IMR-90 (cell line): ENCODE measurements around the gene TPM3. TPM values are rescaled to one million over a fixed set of nuclear protein-coding genes. Genes with fewer than 3 reads are reported as not detected.

ENCODE experiments used
- ATAC-seq: fragments of 200-7000 bp; cut with Tn5 transposase; 2 replicates; pipeline ENCODE4 v1.9.1; 2020; ENCODE audit warnings: low read depth, mild to moderate bottlenecking, moderate library complexity
- BruUV-seq: library from RNA; stranded (reverse); fragments of 400-500 nt; replicated peaks from 2 replicates; lab custom pipeline; 2021; lab: Mats Ljungman, UMichigan
- CTCF ChIA-PET: fragments of 300-600 bp; formaldehyde crosslinking; extraction: SDS; loops from one replicate; lab custom pipeline; 2021; ENCODE audit warnings: antibody characterized with exemption; lab: Yijun Ruan, JAX
- POLR2A ChIA-PET: fragments of 300-600 bp; sonication (Branson Sonifier 250); formaldehyde crosslinking; loops from one replicate; lab custom pipeline; 2022; ENCODE audit warnings: antibody characterized with exemption; ENCODE audit not compliant: unreplicated experiment; lab: Charles Lee
- DNase-seq: peaks from one replicate; pipeline ENCODE4 v3.0.0; 2013
- H2AFZ ChIP-seq: replicated peaks from 2 replicates; pipeline ENCODE3; 2013; ENCODE audit warnings: low read length, mild to moderate bottlenecking; ENCODE audit not compliant: poor library complexity
- H2AK5ac ChIP-seq: 2 replicates; pipeline ENCODE4 v1.6.1; 2013; ENCODE audit warnings: low read depth, low read length, inconsistent platforms
- H2AK9ac ChIP-seq: replicated peaks from 2 replicates; pipeline ENCODE3; 2013; ENCODE audit warnings: mild to moderate bottlenecking, low read depth, low read length, moderate library complexity; ENCODE audit not compliant: poor library complexity
- H2BK120ac ChIP-seq: 2 replicates; pipeline ENCODE4 v1.6.1; 2013; ENCODE audit warnings: low read depth, low read length, inconsistent platforms
- H2BK15ac ChIP-seq: 3 replicates; pipeline ENCODE4 v1.6.1; 2013; ENCODE audit warnings: low read depth, low read length, inconsistent platforms
- H2BK20ac ChIP-seq: 2 replicates; pipeline ENCODE4 v1.6.1; 2013; ENCODE audit warnings: low read depth, mild to moderate bottlenecking, inconsistent platforms, low read length, moderate library complexity
- H2BK5ac ChIP-seq: 2 replicates; pipeline ENCODE4 v1.6.1; 2013; ENCODE audit warnings: mild to moderate bottlenecking, low read depth, low read length, inconsistent platforms; ENCODE audit not compliant: poor library complexity, severe bottlenecking
- H3K14ac ChIP-seq: replicated peaks from 2 replicates; pipeline ENCODE4 v1.6.1; 2013; ENCODE audit warnings: low read depth, low read length, inconsistent platforms
- H3K18ac ChIP-seq: 2 replicates; pipeline ENCODE4 v1.6.1; 2013; ENCODE audit warnings: low read depth, low read length, control low read depth
- H3K23ac ChIP-seq: 2 replicates; pipeline ENCODE4 v1.6.1; 2013; ENCODE audit warnings: low read depth, low read length, inconsistent platforms
- H3K27ac ChIP-seq: 2 replicates; pipeline ENCODE4 v1.5.1; 2013; ENCODE audit warnings: mild to moderate bottlenecking, control low read depth, low read length; ENCODE audit not compliant: insufficient read depth
- H3K27me3 ChIP-seq: 2 replicates; pipeline ENCODE4 v1.6.1; 2013; ENCODE audit warnings: low read length; ENCODE audit not compliant: control insufficient read depth, insufficient read depth
- H3K36me3 ChIP-seq: 2 replicates; pipeline ENCODE4 v1.6.1; 2013; ENCODE audit warnings: low read length, mixed read lengths; ENCODE audit not compliant: control insufficient read depth, insufficient read depth
- H3K4ac ChIP-seq: 2 replicates; pipeline ENCODE4 v1.6.1; 2013; ENCODE audit warnings: low read depth, low read length, inconsistent platforms
- H3K4me1 ChIP-seq: 2 replicates; pipeline ENCODE4 v1.6.1; 2013; ENCODE audit warnings: low read length, mixed read lengths; ENCODE audit not compliant: control insufficient read depth, insufficient read depth
- H3K4me2 ChIP-seq: 2 replicates; pipeline ENCODE4 v1.6.1; 2013; ENCODE audit warnings: low read depth, mild to moderate bottlenecking, control low read depth, low read length, moderate library complexity
- H3K4me3 ChIP-seq: 2 replicates; pipeline ENCODE4 v1.5.1; 2013; ENCODE audit warnings: low read depth, mild to moderate bottlenecking, control low read depth, low read length, moderate library complexity; ENCODE audit not compliant: insufficient read depth
- H3K56ac ChIP-seq: 2 replicates; pipeline ENCODE4 v1.6.1; 2013; ENCODE audit warnings: low read length, inconsistent platforms; ENCODE audit not compliant: insufficient read depth; ENCODE audit errors: extremely low read depth
- H3K79me1 ChIP-seq, 2 experiments: 2 replicates each; pipeline ENCODE4 v1.6.1; 2013; ENCODE audit warnings: low read length in 2 of 2, inconsistent platforms in 1 of 2, low read depth in 1 of 2
- H3K9ac ChIP-seq: 2 replicates; pipeline ENCODE4 v1.6.1; 2013; ENCODE audit warnings: low read depth, low read length, control low read depth
- H3K9me1 ChIP-seq: 2 replicates; pipeline ENCODE4 v1.6.1; 2013; ENCODE audit warnings: low read length, inconsistent platforms; ENCODE audit not compliant: insufficient read depth
- H3K9me3 ChIP-seq: 2 replicates; pipeline ENCODE4 v1.6.1; 2013; ENCODE audit warnings: low read length; ENCODE audit not compliant: control insufficient read depth, insufficient read depth
- H4K20me1 ChIP-seq: 2 replicates; pipeline ENCODE4 v1.6.1; 2013; ENCODE audit warnings: low read length, inconsistent platforms; ENCODE audit not compliant: insufficient read depth
- H4K5ac ChIP-seq: 2 replicates; pipeline ENCODE4 v1.6.1; 2013; ENCODE audit warnings: mild to moderate bottlenecking, low read depth, low read length, control low read depth
- H4K8ac ChIP-seq, 2 experiments: 2 replicates each; pipeline ENCODE4 v1.6.1; 2013; ENCODE audit warnings: low read depth in 2 of 2, low read length in 2 of 2, control low read depth in 1 of 2, inconsistent platforms in 1 of 2
- H4K91ac ChIP-seq: 2 replicates; pipeline ENCODE4 v1.6.1; 2013; ENCODE audit warnings: low read depth, low read length, inconsistent platforms; ENCODE audit not compliant: insufficient read depth
- CEBPB ChIP-seq: IDR thresholded peaks from 2 replicates; pipeline ENCODE4 v1.6.1; 2012; ENCODE audit warnings: low read depth, low read length, improper control_type of control experiment
- MXI1 ChIP-seq: IDR thresholded peaks from 2 replicates; pipeline ENCODE4 v1.6.1; 2012; ENCODE audit warnings: low read depth, mild to moderate bottlenecking, low read length, moderate library complexity, borderline replicate concordance
- NFE2L2 ChIP-seq: fragments of 150-350 bp; IDR thresholded peaks from 2 replicates; pipeline ENCODE4 v1.6.1; 2016; ENCODE audit warnings: low read depth, mild to moderate bottlenecking, low read length
- RAD21 ChIP-seq: IDR thresholded peaks from 2 replicates; pipeline ENCODE4 v1.6.1; 2012; ENCODE audit warnings: low read length, improper control_type of control experiment
- RCOR1 ChIP-seq: IDR thresholded peaks from 2 replicates; pipeline ENCODE4 v1.6.1; 2012; ENCODE audit warnings: mild to moderate bottlenecking, low read length, improper control_type of control experiment; ENCODE audit not compliant: insufficient replicate concordance
- SMC3 ChIP-seq: fragments of 150-350 bp; IDR thresholded peaks from 2 replicates; pipeline ENCODE4 v1.6.1; 2016; ENCODE audit warnings: low read depth, mild to moderate bottlenecking, antibody characterized with exemption, low read length, moderate library complexity
- WGBS, 2 experiments: methylation state at CpG; one replicate each; pipeline versions ENCODE4 v1.1.5 to v1.1.7; 2013; ENCODE audit warnings: missing lambda C conversion rate in 2 of 2; ENCODE audit not compliant: insufficient read length in 1 of 2; ENCODE audit errors: extremely low coverage in 2 of 2; 5-methylcytosine and 5-hydroxymethylcytosine counted together
- dilution Hi-C: fragments of 300-500 bp; cut with HindIII; formaldehyde crosslinking; loops from one replicate; pipeline ENCODE4 v1.14.3; 2018; ENCODE audit warnings: low sequenced_read_pairs; ENCODE audit not compliant: unreplicated experiment
- in situ Hi-C: fragments of 300-500 bp; cut with MboI; formaldehyde crosslinking; loops from 3 replicates; pipeline ENCODE4 v1.14.3; 2019; ENCODE audit warnings: low sequenced_read_pairs, inconsistent platforms, mixed read lengths
- intact Hi-C: fragments of 100-400 bp; cut with micrococcal nuclease; formaldehyde crosslinking; loops from 2 replicates; pipeline ENCODE4 v1.10.0; 2022
- polyA plus RNA-seq, 3 experiments: library from polyadenylated mRNA; depleted of rRNA; stranded (reverse); fragments of >200 nt; gene quantifications; 2 replicates each; pipeline ENCODE4 v1.2.3, GENCODE V29; 2012; ENCODE audit warnings: low replicate concordance in 1 of 3
- total RNA-seq: library from RNA; depleted of rRNA; stranded (reverse); fragments of >200 nt; gene quantifications from 2 replicates; pipeline ENCODE4 v1.2.3, GENCODE V29; 2012
- TF ChIP-seq, protein P1 (sequence below): fragments of 150-350 bp; IDR thresholded peaks from 2 replicates; pipeline ENCODE4 v1.6.1; 2016; ENCODE audit warnings: low read depth, mild to moderate bottlenecking, low read length, moderate library complexity, borderline replicate concordance

Gene TPM3
- total and polyA plus RNA-seq, 2 of the 4 experiments (the other 2 are of a cell fraction): 438 to 530 TPM

- TF ChIP-seq, protein P1, sequence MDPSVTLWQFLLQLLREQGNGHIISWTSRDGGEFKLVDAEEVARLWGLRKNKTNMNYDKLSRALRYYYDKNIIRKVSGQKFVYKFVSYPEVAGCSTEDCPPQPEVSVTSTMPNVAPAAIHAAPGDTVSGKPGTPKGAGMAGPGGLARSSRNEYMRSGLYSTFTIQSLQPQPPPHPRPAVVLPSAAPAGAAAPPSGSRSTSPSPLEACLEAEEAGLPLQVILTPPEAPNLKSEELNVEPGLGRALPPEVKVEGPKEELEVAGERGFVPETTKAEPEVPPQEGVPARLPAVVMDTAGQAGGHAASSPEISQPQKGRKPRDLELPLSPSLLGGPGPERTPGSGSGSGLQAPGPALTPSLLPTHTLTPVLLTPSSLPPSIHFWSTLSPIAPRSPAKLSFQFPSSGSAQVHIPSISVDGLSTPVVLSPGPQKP: no peak
Measured at GRCh38 chr1:154198756-154199562, 7.1 kb upstream of the TPM3 start (continued).

DNA sequence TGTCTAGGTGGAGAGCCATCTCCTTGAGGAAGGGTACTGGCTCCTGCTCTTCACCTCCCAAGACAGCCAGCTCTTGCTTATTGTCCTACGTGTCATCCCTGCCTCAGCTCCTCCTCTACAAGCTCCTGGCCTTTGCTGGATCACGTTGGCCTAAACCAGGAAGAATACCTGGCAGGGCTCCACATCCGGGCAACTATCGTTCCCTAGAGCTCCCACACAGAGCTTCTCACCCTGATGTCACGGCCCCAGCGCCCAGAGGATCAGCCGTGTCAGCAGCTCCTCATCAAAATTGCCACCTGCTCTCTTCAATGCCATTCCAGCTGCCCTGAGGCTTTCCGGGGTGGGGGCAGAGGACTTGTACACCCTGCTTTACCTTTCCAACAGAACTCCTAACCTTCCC, 1.9 kb upstream of the TPM3 start:
- no peak overlapping the region for H2BK5ac ChIP-seq
- no peaks in the 10 kb centered on the region for H3K79me1 ChIP-seq
- no peaks in the 10 kb centered on the region for H4K20me1 ChIP-seq
- no TSS peak for BruUV-seq
- no peak overlapping the region for H4K5ac ChIP-seq
- H4K91ac ChIP-seq: no peak overlapping the region
- H2BK20ac ChIP-seq: no peak overlapping the region
- peaks cover 27% of the 10 kb centered on the region for H3K27me3 ChIP-seq
- dilution Hi-C loops: no loop called here
- no peak overlapping the region for H4K8ac ChIP-seq
- no peaks in the 10 kb centered on the region for H3K9me3 ChIP-seq
- no peak overlapping the region for H2BK15ac ChIP-seq
- no peak overlapping the region for H3K56ac ChIP-seq
- POLR2A ChIA-PET: no interaction called here
- intact Hi-C loops: no loop called here
- TF ChIP-seq RCOR1: no peak
- TF ChIP-seq SMC3: no peak
- no peak for TF ChIP-seq MXI1
- TF ChIP-seq NFE2L2: no peak
- no peak for TF ChIP-seq CEBPB
- no peak for TF ChIP-seq RAD21
- H2BK120ac ChIP-seq: no peak overlapping the region
- H3K18ac ChIP-seq: no peak overlapping the region
- H3K14ac ChIP-seq: no peak overlapping the region
- no peak overlapping the region for H3K4me2 ChIP-seq
- no peak overlapping the region for H2AK9ac ChIP-seq
- DNase-seq (no peak), ATAC-seq (no peak)
- CTCF ChIA-PET: interaction anchor here (1.1 kb wide), 1 partner anchor 25 kb away, joined by 3 read pairs; no protein-coding TSS in a partner anchor
- no peaks in the 10 kb centered on the region for H3K9me1 ChIP-seq
- H3K27ac ChIP-seq: no peak overlapping the region
- no peak overlapping the region for H3K4me3 ChIP-seq
- H3K4me1 ChIP-seq: peaks cover 4% of the 10 kb centered on the region
- no peak overlapping the region for H3K9ac ChIP-seq
- H2AFZ ChIP-seq: no peak overlapping the region
- H3K36me3 ChIP-seq: no peaks in the 10 kb centered on the region
- in situ Hi-C loops: no loop called here
- H2AK5ac ChIP-seq: no peak overlapping the region
- 81% methylated on average over 4 of the region's 8 CpGs; no CpG with 5 or more reads in 1 of the 2 experiments for WGBS, 2 experiments
- H3K23ac ChIP-seq: no peak overlapping the region
- H3K4ac ChIP-seq: no peak overlapping the region
